Measurements from ENCODE around the gene RPS28.
"Not testable (repeated sequence)": the region's sequence is repeated elsewhere in the genome, so short reads cannot be mapped to it uniquely, and the experiment has no call there.

The RPS28 gene

GRCh38 chr19:8308891-8309291 is 12.4 kb upstream of the RPS28 start:
- Histone ChIP-seq H3K79me1 (ENCODE audit: low read length) (peaks cover 6% of the 10 kb centered on the region), H3K9ac (ENCODE audit: low read length) (peak overlapping the region; percentile 73), H4K5ac (ENCODE audit: low read length) (no peak overlapping the region), H2BK15ac (replicated peaks; ENCODE audit: low read depth) (no peak overlapping the region), H4K8ac (ENCODE audit: low read depth, low read length) (no peak overlapping the region), H3K36me3 (ENCODE audit: control insufficient read depth, insufficient read depth, low read length) (no peaks in the 10 kb centered on the region), H3K4me2 (ENCODE audit: low read length) (no peak overlapping the region), H2BK5ac (ENCODE audit: low read length) (no peak overlapping the region), H2AK5ac (ENCODE audit: low read length) (no peak overlapping the region), H3K27ac (ENCODE audit: low read depth, low read length) (no peak overlapping the region), H3K79me2 (ENCODE audit: control insufficient read depth, insufficient read depth, low read length) (peaks cover 2% of the 10 kb centered on the region), H3K4me1 (ENCODE audit: control insufficient read depth, low read depth, low read length) (no peaks in the 10 kb centered on the region), H3K18ac (ENCODE audit: low read length) (no peak overlapping the region), H3K56ac (ENCODE audit: low read length) (peak overlapping the region; percentile 64), H3K4me3 (ENCODE audit: low read length) (no peak overlapping the region), H2BK120ac (ENCODE audit: low read depth, low read length) (no peak overlapping the region), H3K4ac (ENCODE audit: low read depth, low read length) (no peak overlapping the region), H3K27me3 (ENCODE audit: insufficient read depth, low read length, poor library complexity) (no peaks in the 10 kb centered on the region), H3K23ac (ENCODE audit: low read length) (no peak overlapping the region)
- no CpG with 5 or more reads among the region's 17 CpGs for WGBS (ENCODE audit: extremely low coverage, insufficient coverage, low lambda C conversion rate)
- DNase-seq, result no peak

GRCh38 chr19:8310342-8311055 is 10.8 kb upstream of the RPS28 start:
- Histone ChIP-seq H3K18ac (ENCODE audit: low read length) (no peak overlapping the region), H3K79me2 (ENCODE audit: control insufficient read depth, insufficient read depth, low read length) (peaks cover 2% of the 10 kb centered on the region), H4K5ac (ENCODE audit: low read length) (no peak overlapping the region), H4K8ac (ENCODE audit: low read depth, low read length) (no peak overlapping the region), H2AK5ac (ENCODE audit: low read length) (no peak overlapping the region), H3K9ac (ENCODE audit: low read length) (no peak overlapping the region), H3K27me3 (ENCODE audit: insufficient read depth, low read length, poor library complexity) (no peaks in the 10 kb centered on the region), H2BK5ac (ENCODE audit: low read length) (no peak overlapping the region), H3K4me2 (ENCODE audit: low read length) (no peak overlapping the region), H3K23ac (ENCODE audit: low read length) (no peak overlapping the region), H3K56ac (ENCODE audit: low read length) (no peak overlapping the region), H3K4me1 (ENCODE audit: control insufficient read depth, low read depth, low read length) (no peaks in the 10 kb centered on the region), H2BK120ac (ENCODE audit: low read depth, low read length) (no peak overlapping the region), H3K79me1 (ENCODE audit: low read length) (peaks cover 6% of the 10 kb centered on the region), H3K4ac (ENCODE audit: low read depth, low read length) (no peak overlapping the region), H2BK15ac (replicated peaks; ENCODE audit: low read depth) (no peak overlapping the region), H3K4me3 (ENCODE audit: low read length) (no peak overlapping the region), H3K27ac (ENCODE audit: low read depth, low read length) (no peak overlapping the region), H3K36me3 (ENCODE audit: control insufficient read depth, insufficient read depth, low read length) (no peaks in the 10 kb centered on the region)
- no peak for DNase-seq
- WGBS (ENCODE audit: extremely low coverage, insufficient coverage, low lambda C conversion rate), result no CpG with 5 or more reads among the region's 17 CpGs

GRCh38 chr19:8311461-8312260 is 9.6 kb upstream of the RPS28 start:
- no peak overlapping the region for H2AK5ac ChIP-seq (ENCODE audit: low read length)
- no peak overlapping the region for H3K9ac ChIP-seq (ENCODE audit: low read length)
- no peak overlapping the region for H2BK15ac ChIP-seq (replicated peaks; ENCODE audit: low read depth)
- H3K27me3 ChIP-seq (ENCODE audit: insufficient read depth, low read length, poor library complexity), result no peaks in the 10 kb centered on the region
- no peak overlapping the region for H4K5ac ChIP-seq (ENCODE audit: low read length)
- H3K36me3 ChIP-seq (ENCODE audit: control insufficient read depth, insufficient read depth, low read length), result no peaks in the 10 kb centered on the region
- H3K23ac ChIP-seq (ENCODE audit: low read length), result no peak overlapping the region
- peaks cover 2% of the 10 kb centered on the region for H3K79me2 ChIP-seq (ENCODE audit: control insufficient read depth, insufficient read depth, low read length)
- no peak overlapping the region for H3K18ac ChIP-seq (ENCODE audit: low read length)
- H3K4me2 ChIP-seq (ENCODE audit: low read length), result no peak overlapping the region
- peaks cover 6% of the 10 kb centered on the region for H3K79me1 ChIP-seq (ENCODE audit: low read length)
- no peak for DNase-seq
- no peak overlapping the region for H2BK120ac ChIP-seq (ENCODE audit: low read depth, low read length)
- no CpG with 5 or more reads among the region's 16 CpGs for WGBS (ENCODE audit: extremely low coverage, insufficient coverage, low lambda C conversion rate)
- no peak overlapping the region for H3K27ac ChIP-seq (ENCODE audit: low read depth, low read length)
- H2BK5ac ChIP-seq (ENCODE audit: low read length), result no peak overlapping the region
- H3K4me1 ChIP-seq (ENCODE audit: control insufficient read depth, low read depth, low read length), result peaks cover 5% of the 10 kb centered on the region
- H4K8ac ChIP-seq (ENCODE audit: low read depth, low read length), result no peak overlapping the region
- no peak overlapping the region for H3K4me3 ChIP-seq (ENCODE audit: low read length)
- no peak overlapping the region for H3K56ac ChIP-seq (ENCODE audit: low read length)
- no peak overlapping the region for H3K4ac ChIP-seq (ENCODE audit: low read depth, low read length)

- not testable (repeated sequence) for H3K23ac ChIP-seq (ENCODE audit: low read length); H3K4me2 ChIP-seq (ENCODE audit: low read length); H3K4me3 ChIP-seq (ENCODE audit: low read length); H4K5ac ChIP-seq (ENCODE audit: low read length); H2AK5ac ChIP-seq (ENCODE audit: low read length); H3K9ac ChIP-seq (ENCODE audit: low read length); H3K79me1 ChIP-seq (ENCODE audit: low read length); H4K8ac ChIP-seq (ENCODE audit: low read depth, low read length); H2BK5ac ChIP-seq (ENCODE audit: low read length); H3K27me3 ChIP-seq (ENCODE audit: insufficient read depth, low read length, poor library complexity); H2BK120ac ChIP-seq (ENCODE audit: low read depth, low read length); H3K4me1 ChIP-seq (ENCODE audit: control insufficient read depth, low read depth, low read length); H2BK15ac ChIP-seq (replicated peaks; ENCODE audit: low read depth); H3K18ac ChIP-seq (ENCODE audit: low read length); H3K36me3 ChIP-seq (ENCODE audit: control insufficient read depth, insufficient read depth, low read length); H3K4ac ChIP-seq (ENCODE audit: low read depth, low read length); H3K79me2 ChIP-seq (ENCODE audit: control insufficient read depth, insufficient read depth, low read length)
- no CpG with 5 or more reads among the region's 11 CpGs for WGBS (ENCODE audit: extremely low coverage, insufficient coverage, low lambda C conversion rate)
- peak overlapping the region; percentile 83 for H3K27ac ChIP-seq (ENCODE audit: low read depth, low read length)
- peak; percentile 92 for DNase-seq
- H3K56ac ChIP-seq (ENCODE audit: low read length), result peak overlapping the region; percentile 10
Observed at GRCh38 chr19:8314981-8315640, 6.2 kb upstream of the RPS28 start.

GRCh38 chr19:8316351-8317125 is 4.8 kb upstream of the RPS28 start:
- Histone ChIP-seq H3K4me2 (ENCODE audit: low read length) (no peak overlapping the region), H3K4me3 (ENCODE audit: low read length) (no peak overlapping the region), H3K79me1 (ENCODE audit: low read length) (peaks cover 5% of the 10 kb centered on the region), H3K79me2 (ENCODE audit: control insufficient read depth, insufficient read depth, low read length) (peaks cover 10% of the 10 kb centered on the region), H3K23ac (ENCODE audit: low read length) (peak overlapping the region; percentile 54), H3K4me1 (ENCODE audit: control insufficient read depth, low read depth, low read length) (peaks cover 6% of the 10 kb centered on the region), H2BK120ac (ENCODE audit: low read depth, low read length) (peak overlapping the region; percentile 56), H3K27me3 (ENCODE audit: insufficient read depth, low read length, poor library complexity) (no peaks in the 10 kb centered on the region), H3K9ac (ENCODE audit: low read length) (peak overlapping the region; percentile 40), H3K4ac (ENCODE audit: low read depth, low read length) (peak overlapping the region; percentile 95), H4K8ac (ENCODE audit: low read depth, low read length) (no peak overlapping the region), H2BK15ac (replicated peaks; ENCODE audit: low read depth) (no peak overlapping the region), H3K18ac (ENCODE audit: low read length) (peak overlapping the region; percentile 88), H4K5ac (ENCODE audit: low read length) (no peak overlapping the region), H3K27ac (ENCODE audit: low read depth, low read length) (peak overlapping the region; percentile 94), H2AK5ac (ENCODE audit: low read length) (no peak overlapping the region), H2BK5ac (ENCODE audit: low read length) (peak overlapping the region; percentile 73), H3K36me3 (ENCODE audit: control insufficient read depth, insufficient read depth, low read length) (no peaks in the 10 kb centered on the region), H3K56ac (ENCODE audit: low read length) (peak overlapping the region; percentile 54)
- no peak for DNase-seq
- no CpG with 5 or more reads among the region's 14 CpGs for WGBS (ENCODE audit: extremely low coverage, insufficient coverage, low lambda C conversion rate)

All from mesendoderm (in vitro differentiated cells).